ENCODE results near the gene GPR143.

GRCh38 chrX:9805956-9806355, 40.3 kb upstream of the GPR143 start:
- TF ChIP-seq CTCF (IDR thresholded peaks at IDR 0.05) (no peak), POLR2AphosphoS5 (IDR thresholded peaks at IDR 0.05; ENCODE audit: low read depth, low read length) (no peak), REST (IDR thresholded peaks at IDR 0.05; ENCODE audit: insufficient read depth in 1 of 2, low read depth in 2 of 2, low read length in 1 of 2) (no peak), TCF7L2 (IDR thresholded peaks at IDR 0.05; ENCODE audit: low read depth, low read length) (no peak)
